ENCODE data around the gene NLRX1.
"Not testable (repeated sequence)": the region's sequence is repeated elsewhere in the genome, so short reads cannot be mapped to it uniquely, and the experiment has no call there.

Gene NLRX1

DNA sequence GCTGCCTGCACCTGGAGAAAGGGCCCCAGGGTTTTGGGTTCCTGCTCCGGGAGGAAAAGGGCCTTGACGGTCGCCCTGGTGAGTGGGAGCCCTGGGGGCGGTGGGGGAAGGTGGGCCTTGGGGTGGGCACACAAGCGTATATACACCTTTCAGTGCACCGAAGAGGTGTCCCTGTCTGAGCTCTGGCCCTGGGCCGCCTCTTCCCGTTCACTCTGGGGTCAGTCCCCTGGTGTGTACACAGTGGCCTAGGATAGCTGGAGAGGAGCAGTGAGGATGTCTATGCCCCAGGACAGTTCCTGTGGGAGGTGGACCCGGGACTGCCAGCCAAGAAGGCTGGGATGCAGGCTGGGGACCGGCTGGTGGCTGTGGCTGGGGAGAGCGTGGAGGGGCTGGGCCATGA lies 19.5 kb downstream of the NLRX1 start:
- DNase-seq = no peak

DNA sequence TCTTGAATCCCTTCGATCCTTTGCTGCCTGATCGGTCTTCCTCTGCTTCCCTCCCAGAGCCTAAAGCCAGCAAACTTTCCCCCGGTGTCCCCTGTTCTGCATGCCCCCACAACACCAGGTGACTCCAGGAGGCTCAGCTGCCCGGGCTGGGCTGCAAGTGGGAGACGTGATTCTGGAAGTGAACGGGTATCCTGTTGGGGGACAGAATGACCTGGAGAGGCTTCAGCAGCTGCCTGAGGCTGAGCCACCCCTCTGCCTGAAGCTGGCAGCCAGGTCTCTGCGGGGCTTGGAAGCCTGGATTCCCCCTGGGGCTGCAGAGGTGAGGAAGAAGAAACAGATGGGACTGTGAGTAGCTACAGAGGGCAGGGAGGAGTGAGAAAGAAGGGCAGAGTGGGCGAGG lies 20.4 kb downstream of the NLRX1 start:
- no peak for DNase-seq

DNA sequence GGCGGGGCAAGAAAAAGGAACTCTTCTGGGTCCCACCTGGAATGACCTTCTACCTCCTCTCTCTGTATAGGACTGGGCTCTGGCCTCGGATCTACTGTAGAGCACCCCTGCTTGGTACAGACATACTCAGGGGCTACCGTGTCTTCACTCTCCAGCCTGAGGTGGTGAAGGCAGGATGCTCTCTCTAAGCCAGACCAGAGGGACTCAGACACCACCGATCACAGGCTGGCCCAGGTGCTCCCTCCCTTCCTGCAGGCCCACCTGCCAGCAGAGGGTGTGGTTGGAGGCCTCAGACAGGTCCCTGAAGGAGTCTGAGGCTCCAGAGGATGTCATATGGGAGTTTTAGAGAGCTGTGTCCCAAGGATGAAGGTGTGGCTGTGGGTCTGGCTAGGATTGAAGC lies 20.9 kb downstream of the NLRX1 start:
- DNase-seq = no peak

DNA sequence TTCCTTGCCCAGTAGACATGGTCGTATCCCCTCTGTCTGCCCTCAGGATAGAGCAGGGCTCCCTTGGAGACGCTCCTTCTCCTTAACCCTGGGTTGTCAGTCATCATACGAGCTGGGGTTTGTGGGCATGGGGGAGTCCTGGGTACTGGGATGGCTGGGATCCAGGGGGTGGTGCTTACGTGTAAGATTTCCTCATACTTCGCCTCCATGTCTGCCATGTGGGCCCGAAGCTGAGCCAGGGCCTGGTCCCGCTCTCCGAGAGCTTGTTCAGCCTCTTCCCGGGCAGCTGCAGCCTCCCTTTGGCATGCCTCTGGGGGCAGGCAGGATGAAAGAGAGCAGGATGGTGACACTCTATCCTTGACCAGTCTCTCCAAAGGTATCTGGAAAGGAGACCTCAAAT lies 22.0 kb downstream of the NLRX1 start:
- no peak for DNase-seq

DNA sequence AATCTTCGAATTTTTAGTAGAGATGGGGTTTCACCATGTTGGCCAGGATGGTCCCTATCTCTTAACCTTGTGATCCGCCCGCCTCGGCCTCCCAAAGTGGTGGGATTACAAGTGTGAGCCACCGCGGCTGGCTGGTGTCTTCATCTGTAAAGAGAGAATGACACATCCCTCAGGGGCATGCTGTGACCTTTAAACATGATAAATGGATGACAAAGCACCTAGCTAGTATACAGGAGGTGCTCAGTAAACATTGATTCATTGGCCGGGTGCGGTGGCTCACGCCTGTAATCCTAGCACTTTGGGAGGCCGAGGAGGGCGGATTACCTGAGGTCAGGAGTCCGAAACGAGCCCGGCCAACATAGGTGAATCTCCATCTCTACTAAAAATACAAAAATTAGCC lies 22.7 kb downstream of the NLRX1 start:
- not testable (repeated sequence) for DNase-seq

DNA sequence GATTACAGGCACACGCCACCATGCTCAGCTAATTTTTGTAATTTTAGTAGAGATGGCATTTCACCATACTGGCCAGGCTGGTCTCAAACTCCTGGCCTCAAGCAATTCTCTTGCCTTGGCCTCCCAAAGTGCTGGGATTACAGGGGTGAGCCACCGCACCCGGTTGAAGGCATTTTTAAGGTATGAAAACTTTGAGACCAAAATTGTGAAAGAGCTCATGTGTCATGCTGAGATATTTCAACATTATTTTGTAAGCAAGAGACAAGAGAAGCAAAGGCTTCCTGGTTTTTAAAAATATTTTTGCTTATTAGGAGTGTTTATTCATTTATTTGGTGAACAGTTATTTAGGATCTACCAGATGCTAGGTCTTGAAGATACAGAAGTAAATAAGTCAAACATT lies 23.6 kb downstream of the NLRX1 start:
- DNase-seq = no peak

DNA sequence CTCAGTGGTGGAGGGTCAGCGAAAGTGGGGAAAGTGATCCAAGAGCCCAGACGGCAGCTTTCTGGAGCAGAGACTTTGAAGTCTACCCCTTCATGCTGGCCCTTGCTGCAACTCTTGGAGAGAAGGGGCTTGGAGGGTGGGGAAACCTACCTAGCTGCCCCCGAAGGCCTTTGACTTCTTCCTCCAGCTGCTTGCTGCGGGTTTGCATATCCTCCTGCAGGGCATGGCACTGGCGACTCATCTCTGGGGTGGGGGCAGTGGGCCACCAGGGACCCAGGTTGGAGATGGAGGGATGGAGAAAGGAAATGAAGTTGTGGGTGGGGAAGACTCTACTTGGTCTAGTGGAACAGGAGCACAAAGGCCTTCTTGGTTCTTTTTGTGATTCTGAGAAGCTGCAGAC lies 24.5 kb downstream of the NLRX1 start:
- no peak for DNase-seq

DNA sequence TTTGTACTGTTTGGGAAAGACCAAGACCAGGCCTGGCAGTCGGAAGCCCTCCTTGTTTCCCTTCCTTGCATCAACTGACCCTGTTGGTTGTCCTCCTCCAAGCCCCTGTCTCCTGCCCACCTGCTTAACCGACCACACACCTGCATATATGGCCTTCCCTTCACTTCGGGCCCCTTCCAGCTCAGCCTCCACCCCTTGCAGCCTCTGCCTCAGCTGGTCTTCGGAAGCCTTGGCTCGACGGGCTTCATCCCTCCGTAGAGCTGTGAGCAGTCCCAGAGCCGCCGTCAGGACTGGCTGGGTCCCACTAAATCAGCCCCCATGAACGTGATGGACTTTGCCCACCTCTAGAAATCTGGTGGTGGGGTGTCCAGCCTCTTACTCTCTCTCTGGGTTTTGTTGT lies 25.1 kb downstream of the NLRX1 start:
- DNase-seq = no peak

DNA sequence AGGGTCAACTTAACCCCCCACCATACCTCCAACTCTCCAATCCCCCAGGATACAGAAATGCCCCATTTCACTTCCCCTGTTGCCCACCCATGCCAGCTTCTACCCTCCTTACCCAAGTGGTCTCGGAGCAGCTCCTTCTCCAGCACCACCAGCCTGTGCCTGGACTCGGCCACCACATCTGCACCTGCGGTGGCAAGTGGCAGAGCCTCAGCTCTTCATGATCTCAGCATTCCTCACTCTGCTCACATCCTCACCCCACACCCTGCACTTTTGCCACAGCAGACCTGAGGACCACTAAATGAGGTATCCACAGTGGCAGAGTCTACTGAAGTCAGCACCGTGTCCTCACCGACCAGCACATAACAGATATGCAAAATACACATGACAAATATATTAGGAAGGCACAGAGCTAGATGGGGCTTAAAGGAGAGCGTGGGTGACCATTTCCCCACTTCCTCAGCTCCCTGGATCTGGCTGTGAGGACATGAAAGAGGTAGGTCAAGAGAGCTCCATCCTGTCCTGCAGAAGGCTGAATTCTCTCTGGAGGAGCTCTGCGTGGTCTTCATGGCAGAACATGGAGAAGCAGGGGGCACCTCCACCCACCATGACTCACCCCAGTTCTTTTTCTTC lies 26.4 kb downstream of the NLRX1 start:
- DNase-seq = no peak

DNA sequence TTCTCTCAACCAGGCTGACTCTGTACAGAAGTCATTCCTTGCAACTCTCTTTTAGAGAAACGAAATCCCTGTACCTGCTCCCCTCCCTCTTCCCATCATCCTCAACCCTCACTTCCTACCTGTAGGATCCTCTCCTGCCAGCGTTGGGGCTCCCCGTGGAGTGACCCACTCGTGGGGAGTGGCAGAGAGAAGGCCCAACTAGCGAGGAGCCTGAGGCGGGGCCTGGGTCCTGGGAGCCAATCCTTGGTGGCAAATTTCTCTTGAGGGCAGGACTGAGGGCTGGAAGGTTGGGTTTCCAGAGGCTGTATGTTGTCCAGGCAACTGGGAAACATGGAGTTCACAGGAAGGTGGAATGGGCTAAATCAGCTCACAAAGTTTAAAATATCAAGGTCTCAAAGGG lies 27.2 kb downstream of the NLRX1 start:
- no peak for DNase-seq

DNA sequence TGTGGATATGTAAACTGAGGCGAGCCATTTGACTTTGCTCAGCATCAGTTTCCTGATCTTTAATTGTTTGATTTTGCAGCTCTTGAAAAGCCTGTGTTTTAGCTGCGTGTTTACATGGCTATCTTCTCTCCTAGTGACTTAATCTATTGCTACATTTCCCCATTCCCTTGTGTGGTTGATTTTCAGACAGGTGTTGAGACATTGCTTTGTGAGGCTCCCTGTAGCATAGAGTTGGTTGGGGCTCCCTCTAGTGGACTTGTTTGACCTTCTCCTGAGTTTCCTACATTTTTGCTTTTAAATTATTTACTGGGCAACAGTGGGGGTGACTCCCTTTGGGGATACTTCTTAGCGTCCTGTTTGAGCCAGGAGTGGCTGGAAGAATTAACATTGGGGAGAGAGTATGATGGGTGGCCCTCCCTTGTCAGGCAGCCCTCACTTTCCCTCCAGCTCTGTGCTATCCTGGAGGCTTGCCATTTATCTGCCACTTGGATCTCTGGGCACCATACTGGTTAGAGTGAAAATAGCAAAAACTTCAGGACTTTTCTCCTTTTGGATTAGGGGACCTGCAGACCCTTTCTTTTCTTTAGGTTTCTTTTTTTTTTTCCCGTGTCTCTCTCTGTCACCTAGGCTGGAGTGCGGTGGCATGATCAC lies 28.4 kb downstream of the NLRX1 start:
- peak; percentile 83 for DNase-seq

DNA sequence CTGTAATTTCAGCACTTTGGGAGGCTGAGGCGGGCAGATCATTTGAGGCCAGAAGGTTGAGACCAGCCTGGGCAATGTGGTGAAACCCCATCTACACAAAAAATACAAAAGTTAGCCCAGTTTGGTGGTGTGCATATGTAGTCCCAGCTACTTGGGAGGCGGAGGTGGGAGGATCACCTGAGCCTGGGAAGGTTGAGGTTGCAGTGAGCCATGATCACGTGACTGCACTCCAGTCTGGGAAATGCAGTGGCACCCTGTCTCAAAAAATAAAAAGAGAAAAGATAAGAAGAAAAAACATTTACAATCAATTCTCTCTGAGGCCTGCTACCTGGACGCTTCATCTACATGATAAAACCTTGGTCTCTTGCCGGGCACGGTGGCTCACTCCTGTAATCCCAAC lies 30.4 kb downstream of the NLRX1 start:
- DNase-seq = no peak

DNA sequence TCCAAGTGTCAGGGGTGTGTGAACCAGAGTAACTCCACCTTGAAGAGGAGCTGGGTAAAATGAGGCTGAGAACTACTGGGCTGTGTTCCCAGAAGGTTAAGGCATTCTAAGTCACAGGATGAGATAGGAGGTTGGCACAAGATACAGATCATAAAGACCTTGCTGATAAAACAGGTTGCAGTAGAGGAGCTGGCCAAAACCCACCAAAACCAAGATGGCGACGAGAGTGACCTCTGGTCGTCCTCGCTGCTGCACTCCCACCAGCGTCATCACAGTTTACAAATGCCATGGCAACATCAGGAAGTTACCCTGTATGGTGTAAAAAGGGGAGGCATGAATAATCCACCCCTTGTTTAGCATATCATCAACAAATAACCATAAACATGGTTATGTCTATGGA lies 32.7 kb downstream of the NLRX1 start:
- DNase-seq = not testable (repeated sequence)

DNA sequence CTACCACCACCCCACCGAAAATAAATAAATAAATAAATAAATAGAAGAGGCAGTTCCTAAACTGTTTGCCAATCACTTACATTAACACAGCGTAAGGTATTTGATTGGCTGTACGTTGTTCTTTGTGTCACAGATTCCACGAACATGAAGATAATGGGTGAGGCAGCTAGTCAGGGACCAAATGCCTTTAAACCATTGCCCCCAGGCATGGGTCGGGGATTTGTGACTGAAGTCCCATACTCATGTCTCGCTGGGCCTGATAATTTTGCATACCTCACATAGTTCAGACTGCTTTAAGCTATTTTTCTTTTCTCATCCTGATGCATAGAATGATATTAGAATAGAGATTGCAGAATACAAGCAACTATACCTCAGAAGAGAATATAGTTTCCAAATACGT lies 34.0 kb downstream of the NLRX1 start:
- DNase-seq = no peak

DNA sequence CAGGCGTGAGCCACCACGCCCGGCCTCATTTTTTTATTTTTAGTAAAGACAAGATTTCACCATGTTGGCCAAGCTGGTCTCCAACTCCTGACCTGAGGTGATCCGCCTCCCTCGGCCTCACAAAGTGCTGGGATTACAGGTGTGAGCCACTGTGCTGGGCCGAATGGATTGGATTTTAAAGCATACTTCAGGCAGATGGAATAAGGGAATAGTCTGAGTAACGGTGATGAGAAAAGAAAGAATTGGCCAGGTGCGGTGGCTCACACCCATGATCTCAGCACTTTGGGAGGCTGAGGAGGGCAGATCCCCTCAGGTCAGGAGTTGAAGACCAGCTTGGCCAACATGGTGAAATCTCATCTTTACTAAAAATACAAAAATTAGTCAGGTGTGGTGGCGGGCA lies 35.5 kb downstream of the NLRX1 start:
- DNase-seq = no peak

DNA sequence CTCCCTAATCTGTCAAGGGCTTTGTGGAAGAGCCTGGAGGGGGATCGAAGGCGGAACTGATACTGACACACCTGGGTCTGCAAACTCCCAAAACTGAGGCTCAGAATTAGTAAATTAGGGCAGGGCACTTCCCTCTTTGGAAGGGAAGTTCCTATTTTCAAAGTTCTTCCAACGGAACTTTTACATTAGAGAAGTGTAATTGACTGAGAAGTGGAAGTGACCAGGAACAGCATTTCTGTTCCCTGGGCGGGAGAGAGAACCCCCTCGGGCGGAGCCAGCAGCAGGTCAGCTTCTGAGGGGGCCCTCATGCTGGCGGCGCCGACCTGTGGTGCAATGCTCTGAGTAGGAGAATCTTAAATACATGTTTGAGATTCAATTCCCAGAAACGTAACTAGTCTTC lies 36.6 kb downstream of the NLRX1 start:
- DNase-seq = no peak

DNA sequence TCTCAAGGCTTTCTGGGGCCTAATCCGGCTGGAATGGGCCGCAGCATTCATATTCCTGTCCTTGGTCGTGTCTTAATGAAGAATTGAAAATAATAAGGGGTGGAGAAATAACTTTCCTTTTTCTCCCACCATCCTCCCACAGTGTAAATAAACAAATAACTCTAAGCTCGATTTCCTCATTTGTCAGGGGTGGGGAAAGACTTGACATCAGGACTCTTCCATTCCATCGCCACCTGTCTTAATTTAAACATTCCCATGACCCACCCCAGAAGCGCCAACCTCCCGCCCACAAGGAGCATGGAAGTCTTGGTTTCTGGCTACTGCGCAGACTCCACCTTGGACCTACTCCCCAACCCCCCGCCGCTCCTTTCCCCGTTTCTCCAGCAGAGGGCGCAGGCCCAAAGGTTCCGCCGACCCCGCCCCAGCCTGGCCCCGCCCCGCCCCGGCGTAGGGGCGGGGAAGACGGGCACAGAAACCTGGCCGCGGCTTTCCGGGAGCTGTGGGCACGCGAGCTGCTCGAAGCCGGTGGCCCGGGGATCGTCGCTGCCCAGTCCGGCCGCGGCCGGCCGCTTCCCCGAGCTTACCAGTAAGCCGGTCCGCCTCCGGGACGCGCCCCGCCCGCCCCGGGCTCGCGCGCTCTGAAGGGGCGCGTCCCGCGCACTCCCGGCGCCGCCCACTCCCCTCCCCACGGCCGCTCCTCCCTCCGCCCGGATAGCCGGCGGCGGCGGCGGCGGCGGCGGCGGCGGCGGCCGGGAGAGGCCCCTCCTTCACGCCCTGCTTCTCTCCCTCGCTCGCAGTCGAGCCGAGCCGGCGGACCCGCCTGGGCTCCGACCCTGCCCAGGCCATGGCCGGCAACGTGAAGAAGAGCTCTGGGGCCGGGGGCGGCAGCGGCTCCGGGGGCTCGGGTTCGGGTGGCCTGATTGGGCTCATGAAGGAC lies 37.3 kb downstream of the NLRX1 start, which contains the start of gene CBL:
Gene CBL, plus strand, starts transcription at position 766 of the 937 bp plus-strand sequence. Its CDS starts 79 bp downstream, at position 845.
- DNase-seq = peak; percentile 96

DNA sequence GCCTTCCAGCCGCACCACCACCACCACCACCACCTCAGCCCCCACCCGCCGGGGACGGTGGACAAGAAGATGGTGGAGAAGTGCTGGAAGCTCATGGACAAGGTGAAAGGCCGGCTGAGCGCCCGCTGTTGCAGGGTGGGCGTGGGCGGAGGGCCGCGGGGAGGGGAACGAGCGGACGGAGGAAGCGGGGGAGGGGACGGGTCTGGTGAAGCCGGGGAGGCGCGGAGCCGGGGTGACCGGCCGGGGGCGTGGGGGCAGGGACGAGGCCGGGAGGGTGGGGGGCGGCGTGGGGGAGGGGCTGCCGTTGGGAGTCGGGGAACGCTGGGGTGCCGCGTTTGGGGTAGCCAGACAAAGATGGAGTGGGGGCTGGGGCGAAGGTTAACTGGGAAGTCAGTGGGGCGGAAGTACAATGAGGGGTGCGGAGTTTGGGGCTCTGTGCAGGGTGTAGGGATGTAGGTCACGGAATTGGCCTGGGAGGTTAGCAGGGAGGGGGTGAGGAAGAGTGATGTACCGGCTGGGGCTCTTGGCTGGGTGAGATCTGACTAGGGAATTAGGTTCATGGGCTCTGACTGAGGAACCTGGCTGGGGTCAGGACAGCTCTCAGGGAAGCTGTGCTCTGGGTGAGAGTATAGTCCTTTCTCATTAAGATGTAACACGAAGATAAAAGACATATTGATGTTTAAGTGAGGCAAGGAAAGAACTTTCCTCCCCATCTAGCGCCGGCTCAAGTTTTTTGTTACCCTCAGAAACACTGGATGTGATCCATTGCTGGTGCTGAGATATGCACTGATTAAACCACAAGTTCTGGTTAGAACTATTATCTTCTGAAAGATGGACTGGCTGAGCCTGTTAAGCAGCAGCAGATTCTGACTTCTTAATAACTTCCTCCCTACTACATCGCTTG lies 38.2 kb downstream of the NLRX1 start:
- DNase-seq = peak; percentile 55

DNA sequence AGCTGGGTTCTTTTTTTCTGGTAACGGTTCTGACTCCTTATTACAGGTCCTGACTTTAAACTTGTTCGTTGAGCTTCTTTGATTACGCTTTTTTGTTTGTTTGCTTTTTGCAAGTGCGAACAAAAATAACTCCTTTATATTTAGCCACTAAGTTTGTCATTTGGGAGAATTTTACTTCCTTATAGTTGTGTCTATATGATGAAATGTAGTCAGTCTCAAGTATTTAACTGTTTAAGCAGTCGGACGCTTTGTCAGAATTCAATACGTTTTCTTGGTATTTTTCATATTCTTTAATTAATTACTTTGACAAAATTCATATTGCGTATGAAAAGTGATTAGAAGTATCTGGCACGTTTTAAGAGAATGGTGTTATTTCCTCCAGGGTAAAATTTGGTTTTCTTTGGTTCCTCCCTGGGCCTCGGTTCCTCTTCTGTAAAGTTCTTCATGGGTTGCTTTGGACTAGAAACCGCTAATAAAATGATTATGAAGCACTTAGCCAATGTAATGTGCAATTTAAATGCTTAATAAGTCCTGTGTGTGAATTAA lies 39.0 kb downstream of the NLRX1 start:
- no peak for DNase-seq

DNA sequence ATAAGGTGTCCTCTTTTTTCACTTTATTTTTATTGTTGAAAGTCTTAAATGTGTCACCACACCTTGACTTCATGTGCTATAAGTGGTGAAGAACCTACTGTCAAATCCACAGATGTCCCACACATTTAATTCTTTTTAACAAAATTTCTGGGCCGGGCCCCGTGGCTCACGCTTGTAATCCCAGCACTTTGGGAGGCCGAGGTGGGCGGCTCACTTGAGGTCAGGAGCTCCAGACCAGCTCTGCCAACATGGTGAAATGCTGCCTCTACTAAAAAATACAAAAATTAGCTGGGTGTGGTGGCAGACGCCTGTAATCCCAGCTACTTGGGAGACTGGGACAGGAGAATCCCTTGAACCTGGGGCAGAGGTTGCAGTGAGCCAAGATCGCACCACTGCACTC lies 40.7 kb downstream of the NLRX1 start:
- no peak for DNase-seq

DNA sequence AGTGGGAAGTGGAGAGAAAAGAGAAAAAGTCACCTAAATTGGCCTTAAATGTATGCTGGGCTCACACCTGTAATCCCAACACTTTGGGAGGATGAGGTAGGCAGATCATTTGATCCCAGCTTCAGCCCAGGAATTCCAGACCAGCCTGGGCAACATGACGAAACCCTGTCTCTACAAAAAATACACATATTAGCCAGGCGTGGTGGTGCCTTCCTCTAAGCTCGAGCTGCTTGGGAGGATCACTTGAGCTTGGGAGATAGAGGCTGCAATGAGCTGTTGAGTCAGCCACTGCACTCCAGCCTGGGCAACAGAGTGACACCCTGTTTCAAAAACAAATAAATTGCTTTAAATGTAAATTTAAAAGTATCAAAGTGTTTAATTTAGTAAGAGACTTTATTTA lies 41.5 kb downstream of the NLRX1 start:
- no peak for DNase-seq

DNA sequence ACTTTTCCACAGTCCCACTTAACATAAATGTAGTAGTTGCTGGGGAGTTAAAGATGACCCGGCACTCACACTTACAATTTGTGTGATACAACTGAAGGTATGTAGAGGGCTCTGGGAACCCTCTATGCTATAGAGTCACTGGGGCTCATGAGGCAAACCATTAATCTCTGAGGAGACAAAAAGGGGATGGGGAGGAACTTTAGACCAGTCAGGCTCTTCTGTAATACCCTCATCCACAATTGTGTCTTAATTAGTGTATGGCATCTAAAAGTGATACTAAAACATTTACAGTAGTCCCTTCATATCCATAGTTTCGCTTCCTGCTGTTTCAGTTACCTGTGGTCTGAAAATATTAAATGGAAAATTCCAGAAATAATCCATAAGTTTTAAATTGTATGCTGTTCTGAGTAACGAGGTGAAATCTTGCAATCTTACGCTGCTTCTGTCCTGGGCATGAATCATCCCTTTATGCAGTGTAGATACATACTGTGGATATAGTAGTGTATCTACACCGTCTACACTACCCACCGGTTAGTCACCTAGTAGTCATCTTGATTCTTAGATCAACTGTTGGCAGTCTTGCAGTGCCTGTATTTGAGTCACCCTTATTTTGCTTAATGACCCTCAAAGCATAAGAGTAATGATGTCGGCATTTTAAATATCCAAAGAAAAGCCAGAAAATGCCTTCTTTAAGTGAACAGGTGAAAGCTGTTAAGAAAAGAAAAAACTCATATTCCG lies 49.8 kb downstream of the NLRX1 start:
- DNase-seq = peak; percentile 74

All from activated CD4-positive, alpha-beta T cell treated with anti-CD3 and anti-CD28 coated beads, Interleukin-10, Interleukin-2, amounts not matched to agents 100 ng/mL and 50 ng/mL, durations not matched to agents 16 hours and 8 hours (primary cell).